CD4-positive, alpha-beta T cell treated with Interleukin-17A for 4 hours (primary cell): ENCODE data around the gene LRRC37A.
"Not testable (repeated sequence)": the region's sequence is repeated elsewhere in the genome, so short reads cannot be mapped to it uniquely, and the experiment has no call there.

Source experiments
- DNase-seq: peaks from one replicate; pipeline ENCODE4 v3.0.0-alpha.2; 2020; ENCODE audit warnings: mixed read lengths

Gene LRRC37A

DNA sequence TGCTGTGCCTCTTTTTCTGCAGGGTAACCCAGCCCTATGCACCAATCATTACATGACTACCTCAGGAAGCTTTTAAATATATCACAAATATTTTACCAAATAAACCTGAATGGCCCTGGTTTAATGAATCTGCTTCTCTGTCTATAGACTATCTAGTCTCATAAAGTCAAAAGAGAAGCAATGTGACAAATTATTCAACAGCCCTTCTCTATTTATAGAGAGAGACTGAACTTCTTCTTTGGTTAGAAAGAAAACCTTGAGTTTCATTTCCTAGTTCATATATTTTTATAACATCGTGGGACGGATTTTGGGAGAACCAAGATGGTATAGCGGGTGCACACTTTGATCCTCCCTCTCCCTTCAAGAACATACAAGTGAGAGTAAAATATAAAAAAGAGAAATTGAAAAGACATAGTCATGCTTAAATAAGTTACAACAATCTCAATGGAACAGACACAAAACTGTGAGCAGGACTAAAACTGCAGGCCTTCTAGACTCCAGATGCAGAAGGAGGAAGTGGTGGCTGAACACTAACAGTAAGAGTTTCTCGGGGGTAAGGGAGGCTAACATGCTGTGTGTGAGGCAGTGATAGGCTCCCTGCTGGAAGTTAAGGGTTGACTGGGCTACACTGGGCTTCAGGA, 3.9 kb upstream of the LRRC37A start:
- DNase-seq = not testable (repeated sequence)

DNA sequence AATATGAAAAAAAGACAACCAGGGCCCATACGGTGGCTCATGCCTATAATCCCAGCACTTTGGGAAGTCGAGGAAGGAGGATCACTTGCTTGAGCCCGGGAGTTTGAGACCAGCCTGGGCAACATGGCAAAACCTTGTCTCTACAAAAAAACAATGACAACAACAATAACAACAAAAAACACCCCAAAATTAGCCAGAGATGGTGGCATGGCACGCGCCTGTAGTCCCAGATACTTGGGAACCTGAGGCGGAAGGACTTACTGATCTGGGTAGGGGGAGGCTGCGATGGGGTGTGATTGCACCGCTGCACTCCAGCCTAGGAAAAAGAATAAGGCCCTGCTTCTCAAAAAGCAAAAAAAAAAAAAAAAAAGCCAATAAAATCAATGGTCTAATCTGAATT, 3.3 kb upstream of the LRRC37A start:
- not testable (repeated sequence) for DNase-seq

DNA sequence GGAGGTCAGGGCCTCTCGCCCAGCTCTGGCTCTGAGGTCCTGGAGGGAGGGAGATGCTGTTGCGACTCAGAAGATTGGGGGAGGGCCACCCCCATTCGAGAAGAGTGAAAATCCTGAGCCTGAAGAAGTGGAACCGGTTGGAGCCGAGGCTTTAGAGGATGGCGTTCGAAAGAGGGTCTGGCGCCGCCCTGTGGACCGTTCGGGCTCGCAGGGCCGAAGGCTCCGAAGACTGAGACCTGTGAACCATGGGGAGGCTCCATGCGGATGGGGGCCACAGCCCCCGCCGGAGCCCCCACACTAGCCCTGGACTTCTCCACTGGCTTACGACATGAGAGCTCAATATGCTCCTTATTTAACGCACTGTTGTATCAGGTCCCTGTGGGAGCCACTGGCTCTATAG, 46.3 kb downstream of the LRRC37A start:
- not testable (repeated sequence) for DNase-seq

DNA sequence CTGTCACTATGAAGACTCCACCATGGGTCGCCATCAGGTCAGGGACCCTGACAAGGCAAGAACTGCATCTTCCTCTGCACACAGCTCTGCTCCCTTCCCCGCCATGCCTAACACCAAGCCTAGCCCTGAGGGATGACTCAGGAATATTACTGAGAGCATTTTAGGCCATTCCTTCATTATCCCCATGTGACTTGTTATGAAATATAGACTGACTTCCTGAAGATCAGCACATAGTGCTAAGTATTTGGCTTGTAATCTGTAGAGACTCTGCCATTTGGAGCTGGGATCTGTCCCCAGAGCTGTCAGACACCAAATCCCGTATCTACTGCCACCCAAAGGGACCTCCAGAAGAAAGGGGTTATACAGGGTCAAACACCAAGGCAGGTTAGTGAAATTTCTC, 47.2 kb downstream of the LRRC37A start:
- not testable (repeated sequence) for DNase-seq

DNA sequence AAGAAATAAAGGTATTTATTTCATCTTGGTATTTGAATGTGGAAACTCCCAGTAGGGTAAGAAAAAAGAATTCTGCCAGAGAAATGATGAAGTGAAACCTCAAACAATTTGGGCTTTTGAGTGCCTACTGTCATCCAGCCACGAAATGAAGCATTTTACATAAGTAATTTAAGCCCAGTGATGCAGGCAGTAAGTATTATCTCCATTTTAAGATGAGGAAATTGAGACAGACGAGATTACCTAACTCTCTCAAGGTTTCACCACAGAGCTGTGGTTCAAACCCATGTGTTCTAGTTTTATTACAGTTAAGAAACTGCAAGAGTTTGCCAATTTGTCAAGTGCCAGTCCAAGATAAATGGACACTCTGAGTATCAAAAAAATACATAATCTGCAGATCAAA, 53.4 kb downstream of the LRRC37A start:
- DNase-seq = not testable (repeated sequence)

DNA sequence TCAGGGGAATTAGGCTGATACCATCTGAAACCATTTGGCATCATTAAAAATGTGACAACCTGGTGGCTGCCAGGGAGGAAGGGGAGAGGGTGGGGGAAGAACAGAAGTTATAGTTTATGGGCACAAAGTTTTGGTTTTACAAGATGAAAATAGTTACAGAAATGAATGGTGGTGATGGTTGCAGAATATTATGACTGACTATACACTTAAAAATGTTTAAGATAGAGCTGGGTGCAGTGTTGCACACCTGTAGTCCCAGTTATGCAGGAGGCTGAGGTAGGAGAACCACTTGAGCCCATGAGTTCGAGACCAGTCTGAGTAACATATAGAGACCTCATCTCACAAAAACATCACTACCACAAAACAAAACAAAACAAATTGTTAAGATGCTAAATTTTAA, 54.1 kb downstream of the LRRC37A start:
- DNase-seq = not testable (repeated sequence)

DNA sequence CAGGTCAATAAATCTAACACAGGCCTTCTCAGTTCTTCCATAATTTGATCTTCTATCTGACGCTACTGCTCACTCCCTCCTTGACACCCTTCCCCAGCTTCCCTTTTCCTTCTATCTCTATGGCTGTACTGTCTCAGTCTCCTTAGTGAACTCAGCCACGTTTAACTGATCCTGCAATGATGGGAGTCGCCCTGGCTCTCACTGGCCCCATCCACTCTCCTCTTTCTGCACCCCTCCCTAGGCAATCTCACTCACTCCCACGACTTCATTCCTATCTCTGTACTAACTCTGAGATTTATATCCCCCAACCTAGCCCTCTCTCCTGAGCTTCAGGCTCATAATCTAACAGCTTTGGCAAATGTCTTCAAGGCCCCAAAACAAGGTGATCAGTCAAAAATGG, 58.9 kb downstream of the LRRC37A start:
- not testable (repeated sequence) for DNase-seq

DNA sequence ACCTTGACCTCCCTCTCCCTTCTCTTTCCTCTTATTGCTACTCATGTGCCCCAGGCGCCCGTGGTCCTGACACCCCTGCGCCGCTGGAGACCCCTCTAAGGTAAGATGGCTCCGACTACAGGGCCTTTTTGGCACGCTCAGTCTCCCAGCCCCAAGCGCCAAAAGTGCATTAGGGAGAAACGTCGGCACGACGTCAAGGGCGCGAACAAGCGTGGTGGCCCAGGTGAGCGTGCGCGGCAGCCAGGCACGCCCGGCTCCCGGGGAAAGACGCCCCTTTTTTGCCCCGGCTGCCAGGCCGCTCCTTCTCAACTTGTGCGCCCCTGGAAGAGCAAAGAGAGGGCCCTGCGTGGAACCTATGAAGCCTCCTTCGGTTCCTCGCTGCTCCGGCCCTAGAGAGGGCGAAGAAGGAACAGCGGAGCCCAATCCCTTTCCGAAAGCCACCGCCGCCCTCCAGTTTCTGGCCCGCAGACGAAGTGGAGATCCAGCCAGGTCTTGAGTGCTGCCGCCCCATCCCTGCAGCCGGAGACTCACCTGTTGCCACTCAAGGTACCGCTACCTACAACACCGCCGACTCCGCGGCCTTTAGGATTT, 66.3 kb downstream of the LRRC37A start:
- DNase-seq = not testable (repeated sequence)

DNA sequence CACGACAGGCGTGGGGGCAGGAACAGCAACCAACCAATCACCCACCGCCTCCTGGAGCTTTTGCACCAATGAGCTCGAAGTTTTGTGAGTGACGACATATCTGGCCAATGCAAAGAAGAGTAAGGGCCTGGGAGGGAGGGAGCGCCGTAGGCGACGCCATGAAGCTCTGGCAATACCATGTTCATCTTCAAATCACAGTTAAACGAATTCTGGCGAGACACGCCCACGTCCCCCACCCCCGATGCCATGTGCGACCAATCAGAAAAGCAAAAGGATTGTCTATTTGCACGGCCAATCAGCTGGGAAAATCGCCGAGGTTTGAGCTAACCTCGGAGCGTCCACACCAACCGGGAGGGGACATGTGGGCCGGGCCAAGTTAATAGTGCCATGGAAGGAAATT, 66.8 kb downstream of the LRRC37A start, which contains the start of gene ARL17B:
TSS of gene ARL17B (minus strand) at position 12 of the 400 bp plus-strand sequence. CDS start 3,369 bp downstream, outside the sequence.
- DNase-seq = not testable (repeated sequence)

DNA sequence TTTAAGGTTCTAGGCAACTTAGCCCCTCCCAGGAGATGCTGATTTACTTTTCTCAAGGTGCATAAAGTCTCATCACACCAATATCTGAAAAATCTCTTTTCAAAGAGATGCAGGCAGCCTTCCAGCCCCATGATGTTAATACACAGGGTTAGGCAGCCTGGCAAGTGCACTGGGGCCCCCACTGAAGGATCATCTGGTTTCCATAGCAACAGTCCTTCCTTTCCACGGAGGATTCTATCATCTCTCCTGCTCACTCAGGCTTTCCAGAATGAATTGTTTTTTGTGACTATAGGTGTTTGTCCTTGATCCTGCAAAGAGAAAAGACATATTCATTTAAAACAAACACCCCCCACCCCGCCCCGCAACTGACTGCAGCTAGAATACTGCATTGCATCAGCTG, 72.6 kb downstream of the LRRC37A start:
- DNase-seq = not testable (repeated sequence)

DNA sequence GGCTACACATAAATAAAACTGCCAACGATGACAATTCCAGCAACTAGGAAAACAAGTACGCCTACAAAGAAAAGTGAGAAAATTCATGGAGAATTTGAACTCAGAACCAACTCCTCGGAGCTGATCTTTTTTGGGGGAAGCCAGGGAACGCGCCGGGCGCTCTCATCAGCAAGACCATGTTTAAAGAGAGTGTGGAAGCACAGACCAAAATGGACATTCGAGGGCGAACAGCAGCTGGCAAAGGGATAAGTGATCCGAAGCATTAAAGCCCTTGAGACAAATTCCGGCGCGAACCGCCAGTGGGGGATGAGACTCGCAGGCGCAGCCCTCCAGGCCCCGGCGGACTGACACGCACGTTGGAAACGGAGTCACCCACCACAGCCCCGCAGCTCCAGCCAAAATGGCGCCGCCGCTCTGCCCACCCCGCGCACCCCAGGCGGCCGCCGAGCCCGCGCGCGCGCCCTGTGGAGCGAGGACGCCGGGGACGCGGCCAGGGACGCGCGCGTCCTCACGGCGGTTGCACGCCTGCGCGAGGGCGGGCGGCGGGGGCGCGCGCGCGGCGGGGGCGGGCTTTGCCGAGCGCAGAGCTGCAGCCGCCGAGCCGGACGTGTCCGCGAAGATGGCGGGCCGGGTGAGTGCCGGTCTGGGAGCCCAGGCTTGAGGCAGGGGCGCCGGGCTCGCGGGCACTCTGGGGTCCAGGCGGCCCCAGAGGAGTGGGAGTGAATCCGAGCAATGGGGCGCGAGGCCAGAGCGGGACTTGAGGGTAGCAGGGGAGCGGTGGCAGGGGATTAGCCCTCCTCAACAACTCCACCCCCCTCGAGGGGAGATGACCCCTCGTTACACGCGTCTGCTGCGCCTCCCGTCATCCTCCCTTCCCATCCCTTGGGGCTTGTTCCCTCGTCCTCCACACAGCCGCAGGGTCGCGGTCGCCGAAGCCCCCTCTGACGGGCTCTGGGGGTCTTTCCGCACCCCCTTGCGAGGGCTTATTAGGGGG, 77.6 kb downstream of the LRRC37A start:
- DNase-seq = not testable (repeated sequence)

DNA sequence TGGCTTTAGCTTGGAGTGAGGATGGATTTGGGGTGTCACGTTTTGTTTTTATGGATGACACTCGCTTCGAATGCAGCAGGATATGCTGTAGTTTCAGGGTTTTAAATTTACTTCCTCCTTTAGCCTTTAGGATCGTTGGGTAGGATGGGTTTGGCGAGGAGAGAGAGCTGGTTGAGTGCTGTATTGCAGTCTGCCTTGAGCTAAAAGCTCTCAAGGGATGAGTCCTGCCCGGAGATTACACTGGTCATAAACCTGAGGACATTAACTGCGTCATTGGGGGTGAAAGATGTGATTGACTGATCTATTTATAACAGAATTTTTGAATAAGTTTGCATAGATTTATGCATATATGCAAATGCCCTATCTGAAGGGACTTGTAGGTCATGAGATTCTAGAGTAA, 78.5 kb downstream of the LRRC37A start:
- not testable (repeated sequence) for DNase-seq

DNA sequence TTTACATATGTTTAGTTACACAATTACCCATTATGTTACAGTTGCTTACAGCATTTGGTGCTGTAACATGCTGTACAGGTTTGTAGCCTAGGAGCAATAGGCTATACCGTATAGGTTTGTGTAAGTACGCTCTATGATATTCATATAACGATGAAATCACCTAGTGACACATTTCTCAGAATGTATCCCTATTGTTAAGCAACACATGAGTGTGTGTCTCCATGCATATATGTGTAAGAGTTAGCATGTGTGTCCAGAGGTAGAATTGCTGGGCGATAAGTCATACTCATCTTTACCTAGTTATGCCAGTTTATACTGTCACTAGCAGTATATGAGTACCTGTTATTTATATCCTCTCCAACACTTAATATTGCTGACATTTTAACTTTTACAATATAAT, 88.2 kb downstream of the LRRC37A start:
- DNase-seq = not testable (repeated sequence)

DNA sequence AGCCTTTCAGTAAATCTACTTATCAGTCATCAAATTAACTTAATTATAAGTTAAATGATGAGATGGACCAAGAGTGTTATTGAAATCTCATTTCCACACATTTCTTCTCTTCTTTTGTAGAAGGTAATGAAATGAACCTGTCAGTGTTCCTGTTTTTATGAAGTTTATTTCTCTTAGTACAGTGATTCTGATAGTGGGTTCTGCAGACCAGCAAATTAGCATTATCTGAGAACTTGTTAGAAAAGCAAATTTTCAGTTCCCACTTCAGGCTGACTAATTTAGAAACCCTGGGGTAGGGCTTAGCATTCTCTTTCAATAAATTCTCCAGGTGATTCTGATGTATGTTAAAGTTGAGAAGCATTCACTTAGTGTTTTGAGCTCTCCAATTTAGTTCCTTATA, 90.6 kb downstream of the LRRC37A start:
- not testable (repeated sequence) for DNase-seq
